22Rv1 (cell line): ENCODE measurements around the gene EMC9.

Experiments
- CTCF ChIP-seq: fragments of 450-650 bp; IDR thresholded peaks from 2 replicates; pipeline ENCODE4 v1.5.1; 2017; ENCODE audit warnings: mild to moderate bottlenecking
- ZFX ChIP-seq: fragments of 450-650 bp; IDR thresholded peaks from 2 replicates; pipeline ENCODE4 v1.6.1; 2017; ENCODE audit warnings: antibody characterized with exemption, borderline replicate concordance

- TF ChIP-seq CTCF (no peak), ZFX (no peak)
Measured at GRCh38 chr14:24159777-24160498, 18.5 kb upstream of the EMC9 start.
